ACHN (cell line): ENCODE data around the gene MCM9.
"Not testable (repeated sequence)": the region's sequence is repeated elsewhere in the genome, so short reads cannot be mapped to it uniquely, and the experiment has no call there.

Experiments used
- DNase-seq: peaks from one replicate; pipeline ENCODE4 v3.0.0-alpha.2; 2015
- in situ Hi-C: cut with HindIII; loops from 2 replicates; pipeline ENCODE4 v1.10.0; 2017; ENCODE audit warnings: low sequenced_read_pairs, low pct_ligation_motif_present, low pct_unique_long_range_greater_than_20kb

Gene MCM9

GRCh38 chr6:118786596-118787453 is 148.1 kb downstream of the MCM9 start:
- DNase-seq: no peak
- in situ Hi-C loops: no loop called here

- DNase-seq: no peak
- in situ Hi-C loops: no loop called here
Observed at GRCh38 chr6:118785601-118786000, 149.4 kb downstream of the MCM9 start.

- in situ Hi-C loops: no loop called here
- no peak for DNase-seq
Observed at GRCh38 chr6:118784641-118785164, 150.3 kb downstream of the MCM9 start.

- no peak for DNase-seq
- in situ Hi-C loops: no loop called here
Observed at GRCh38 chr6:118783931-118784550, 150.9 kb downstream of the MCM9 start.

GRCh38 chr6:118782651-118783050 is 152.3 kb downstream of the MCM9 start:
- in situ Hi-C loops: no loop called here
- DNase-seq: no peak

- in situ Hi-C loops: no loop called here
- no peak for DNase-seq
Observed at GRCh38 chr6:118781897-118782296, 153.1 kb downstream of the MCM9 start.

- no peak for DNase-seq
- in situ Hi-C loops: no loop called here
Observed at GRCh38 chr6:118780668-118781067, 154.3 kb downstream of the MCM9 start.

GRCh38 chr6:118776607-118777549 is 158.1 kb downstream of the MCM9 start:
- peak; percentile 71 for DNase-seq
- in situ Hi-C loops: no loop called here

- DNase-seq: no peak
- in situ Hi-C loops: no loop called here
Observed at GRCh38 chr6:118775381-118775780, 159.6 kb downstream of the MCM9 start.

GRCh38 chr6:118774581-118774980 is 160.4 kb downstream of the MCM9 start:
- in situ Hi-C loops: no loop called here
- no peak for DNase-seq

GRCh38 chr6:118772886-118773285 is 162.1 kb downstream of the MCM9 start:
- DNase-seq: no peak
- in situ Hi-C loops: no loop called here

- no peak for DNase-seq
- in situ Hi-C loops: no loop called here
Observed at GRCh38 chr6:118771253-118771652, 163.7 kb downstream of the MCM9 start.

GRCh38 chr6:118770835-118771234 is 164.1 kb downstream of the MCM9 start:
- no peak for DNase-seq
- in situ Hi-C loops: no loop called here

GRCh38 chr6:118770112-118770788 is 164.7 kb downstream of the MCM9 start:
- in situ Hi-C loops: no loop called here
- no peak for DNase-seq

GRCh38 chr6:118768904-118769325 is 166.0 kb downstream of the MCM9 start:
- DNase-seq: no peak
- in situ Hi-C loops: no loop called here

GRCh38 chr6:118768441-118768840 is 166.5 kb downstream of the MCM9 start:
- no peak for DNase-seq
- in situ Hi-C loops: no loop called here

- DNase-seq, in situ Hi-C loops: not testable (repeated sequence)
Observed at GRCh38 chr6:118765316-118765715, 169.6 kb downstream of the MCM9 start.

- in situ Hi-C loops: no loop called here
- DNase-seq: no peak
Observed at GRCh38 chr6:118764766-118765165, 170.2 kb downstream of the MCM9 start.
